Measurements from ENCODE around the gene CALR3. TPM values are rescaled to one million over a fixed set of nuclear protein-coding genes. Genes with fewer than 3 reads are reported as not detected.

Gene CALR3
- total and polyA plus RNA-seq, 5 experiments from 2014 or later, result not detected

GRCh38 chr19:16446724-16447368 is 49.1 kb downstream of the CALR3 start:
- POLR2A ChIA-PET, result interaction anchor here (1.3 kb wide), 1 partner anchor 72 kb away, joined by 3 read pairs; no protein-coding TSS in a partner anchor
- peak overlapping the region; percentile 57 to 90 (median 81) for H3K27ac Mint-ChIP-seq
- peak overlapping the region in 7 of 10 donors; percentile 1 to 65 (median 57) for H3K4me3 Mint-ChIP-seq
- peaks cover 5 to 23% (median 10%) of the 10 kb centered on the region in 3 donors for H3K36me3 Mint-ChIP-seq
- ATAC-seq, result peak; percentile 48 to 76
- no peaks in the 10 kb centered on the region for H3K27me3 Mint-ChIP-seq
- peaks cover 32 to 91% (median 66%) of the 10 kb centered on the region in 4 donors for H3K4me1 Mint-ChIP-seq
- peak in 4 of 10 donors; percentile 12 to 37 (median 28) for DNase-seq
- H3K9me3 Mint-ChIP-seq, result peaks cover 0 to 6% (median 0%) of the 10 kb centered on the region in 9 donors

- DNase-seq (no peak), ATAC-seq (no peak)
- peaks cover 5 to 27% (median 10%) of the 10 kb centered on the region in 3 donors for H3K36me3 Mint-ChIP-seq
- peaks cover 32 to 94% (median 66%) of the 10 kb centered on the region in 4 donors for H3K4me1 Mint-ChIP-seq
- POLR2A ChIA-PET, result interaction anchor here (0.5 to 1.3 kb wide), 2 partner anchors 72 to 1356 kb away, joined by 3 to 4 read pairs; no protein-coding TSS in a partner anchor
- no peaks in the 10 kb centered on the region for H3K27me3 Mint-ChIP-seq
- H3K9me3 Mint-ChIP-seq, result peaks cover 0 to 6% (median 0%) of the 10 kb centered on the region in 9 donors
- H3K27ac Mint-ChIP-seq, result peak overlapping the region in 8 of 10 donors; percentile 7 to 88 (median 68)
- peak overlapping the region in 2 of 10 donors; percentile 22 to 28 for H3K4me3 Mint-ChIP-seq
Observed at GRCh38 chr19:16446108-16446723, 49.8 kb downstream of the CALR3 start.

- POLR2A ChIA-PET, result interaction anchor here (0.5 kb wide), 2 partner anchors 824 to 1356 kb away, joined by 4 read pairs; no protein-coding TSS in a partner anchor
- H3K27ac Mint-ChIP-seq, result peak overlapping the region in 8 of 10 donors; percentile 13 to 88 (median 68)
- H3K4me1 Mint-ChIP-seq, result peaks cover 32 to 90% (median 63%) of the 10 kb centered on the region in 4 donors
- peaks cover 9 to 35% (median 10%) of the 10 kb centered on the region in 3 donors for H3K36me3 Mint-ChIP-seq
- DNase-seq, result no peak
- peak in 1 of 2 donors; percentile 34 for ATAC-seq
- peak overlapping the region in 2 of 10 donors; percentile 31 to 32 for H3K4me3 Mint-ChIP-seq
- peaks cover 0 to 6% (median 0%) of the 10 kb centered on the region in 9 donors for H3K9me3 Mint-ChIP-seq
- H3K27me3 Mint-ChIP-seq, result no peaks in the 10 kb centered on the region
Observed at GRCh38 chr19:16445238-16446107, 50.5 kb downstream of the CALR3 start.

GRCh38 chr19:16444269-16444600 is 51.7 kb downstream of the CALR3 start:
- Mint-ChIP-seq H3K27me3 (no peaks in the 10 kb centered on the region), H3K9me3 (peaks cover 0 to 3% (median 0%) of the 10 kb centered on the region in 9 donors), H3K4me1 (peaks cover 27 to 83% (median 53%) of the 10 kb centered on the region in 4 donors), H3K27ac (peak overlapping the region in 8 of 10 donors; percentile 10 to 77 (median 64)), H3K4me3 (peak overlapping the region in 1 of 10 donors; percentile 81), H3K36me3 (peaks cover 4 to 45% (median 4%) of the 10 kb centered on the region in 3 donors)
- ATAC-seq, result no peak
- POLR2A ChIA-PET, result no interaction called here
- no peak for DNase-seq

GRCh38 chr19:16442386-16443276 is 53.3 kb downstream of the CALR3 start:
- no peak for ATAC-seq
- POLR2A ChIA-PET, result no interaction called here
- Mint-ChIP-seq H3K9me3 (no peaks in the 10 kb centered on the region), H3K27ac (peak overlapping the region in 4 of 10 donors; percentile 33 to 69 (median 47)), H3K4me3 (peak overlapping the region in 1 of 10 donors; percentile 62), H3K27me3 (no peaks in the 10 kb centered on the region), H3K4me1 (peaks cover 20 to 78% (median 43%) of the 10 kb centered on the region in 4 donors), H3K36me3 (peaks cover 0 to 52% (median 4%) of the 10 kb centered on the region in 3 donors)
- no peak for DNase-seq

- POLR2A ChIA-PET, result interaction anchor here (0.7 kb wide), 1 partner anchor 12 kb away, joined by 6 read pairs; no protein-coding TSS in a partner anchor
- no peaks in the 10 kb centered on the region for H3K9me3 Mint-ChIP-seq
- no peak overlapping the region for H3K4me3 Mint-ChIP-seq
- H3K36me3 Mint-ChIP-seq, result peaks cover 0 to 61% (median 7%) of the 10 kb centered on the region in 3 donors
- ATAC-seq (no peak), DNase-seq (no peak)
- H3K27ac Mint-ChIP-seq, result peak overlapping the region in 1 of 10 donors; percentile 13
- peaks cover 16 to 77% (median 37%) of the 10 kb centered on the region in 4 donors for H3K4me1 Mint-ChIP-seq
- H3K27me3 Mint-ChIP-seq, result no peaks in the 10 kb centered on the region
Observed at GRCh38 chr19:16441661-16442162, 54.3 kb downstream of the CALR3 start.

GRCh38 chr19:16436780-16437332 is 59.1 kb downstream of the CALR3 start:
- POLR2A ChIA-PET, result interaction anchor here (0.5 kb wide), 1 partner anchor 768 kb away, joined by 4 read pairs; no protein-coding TSS in a partner anchor
- no peaks in the 10 kb centered on the region for H3K9me3 Mint-ChIP-seq
- H3K36me3 Mint-ChIP-seq, result peaks cover 0 to 81% (median 15%) of the 10 kb centered on the region in 3 donors
- peak overlapping the region in 6 of 10 donors; percentile 1 to 60 (median 20) for H3K27ac Mint-ChIP-seq
- ATAC-seq (no peak), DNase-seq (no peak)
- no peaks in the 10 kb centered on the region for H3K27me3 Mint-ChIP-seq
- H3K4me3 Mint-ChIP-seq, result no peak overlapping the region
- H3K4me1 Mint-ChIP-seq, result peaks cover 0 to 44% (median 7%) of the 10 kb centered on the region in 4 donors

- peaks cover 0 to 83% (median 15%) of the 10 kb centered on the region in 3 donors for H3K36me3 Mint-ChIP-seq
- peaks cover 0 to 40% (median 7%) of the 10 kb centered on the region in 4 donors for H3K4me1 Mint-ChIP-seq
Observed at GRCh38 chr19:16435999-16436650, 59.8 kb downstream of the CALR3 start.

GRCh38 chr19:16435238-16435917 is 60.6 kb downstream of the CALR3 start:
- DNase-seq (no peak), ATAC-seq (no peak)
- Mint-ChIP-seq H3K4me3 (no peak overlapping the region), H3K9me3 (no peaks in the 10 kb centered on the region), H3K4me1 (peaks cover 1 to 37% (median 8%) of the 10 kb centered on the region in 4 donors), H3K27ac (peak overlapping the region in 3 of 10 donors; percentile 9 to 65 (median 19)), H3K27me3 (no peaks in the 10 kb centered on the region), H3K36me3 (peaks cover 0 to 82% (median 11%) of the 10 kb centered on the region in 3 donors)
- POLR2A ChIA-PET, result interaction anchor here (0.6 to 0.7 kb wide), 3 partner anchors 25 to 299 kb away, joined by 3 to 4 read pairs (median 4); no protein-coding TSS in a partner anchor

More at GRCh38 chr19:16435999-16436650, 59.8 kb downstream of the CALR3 start:
- no peaks in the 10 kb centered on the region for H3K9me3 Mint-ChIP-seq
- ATAC-seq (no peak), DNase-seq (no peak)
- H3K4me3 Mint-ChIP-seq, result peak overlapping the region in 1 of 10 donors; percentile 28
- POLR2A ChIA-PET, result no interaction called here
- no peaks in the 10 kb centered on the region for H3K27me3 Mint-ChIP-seq
- peak overlapping the region in 4 of 10 donors; percentile 15 to 65 (median 26) for H3K27ac Mint-ChIP-seq

GRCh38 chr19:16433986-16434385 is 62.0 kb downstream of the CALR3 start:
- H3K4me3 Mint-ChIP-seq, result no peak overlapping the region
- H3K9me3 Mint-ChIP-seq, result no peaks in the 10 kb centered on the region
- H3K4me1 Mint-ChIP-seq, result peaks cover 1 to 34% (median 14%) of the 10 kb centered on the region in 4 donors
- H3K27me3 Mint-ChIP-seq, result no peaks in the 10 kb centered on the region
- peaks cover 0 to 69% (median 11%) of the 10 kb centered on the region in 3 donors for H3K36me3 Mint-ChIP-seq
- DNase-seq (no peak), ATAC-seq (no peak)
- H3K27ac Mint-ChIP-seq, result no peak overlapping the region
- POLR2A ChIA-PET, result no interaction called here

All from naive thymus-derived CD8-positive, alpha-beta T cell (primary cell).